Measurements from ENCODE around the gene FBXO41.

The FBXO41 gene

GRCh38 chr2:73284296-73285158 is at the start of gene FBXO41:
Gene FBXO41, minus strand, starts transcription at chr2:73284478. Its CDS starts 14,848 bp downstream, at chr2:73269630.
- DNase-seq (ENCODE audit: low read depth in 2 of 2): no peak

GRCh38 chr2:73334045-73334444 is 49.8 kb upstream of the FBXO41 start:
- no peak for DNase-seq (ENCODE audit: low read depth in 2 of 2)

GRCh38 chr2:73333564-73333963 is 49.3 kb upstream of the FBXO41 start:
- DNase-seq (ENCODE audit: low read depth in 2 of 2): no peak

GRCh38 chr2:73324126-73324725 is 39.9 kb upstream of the FBXO41 start:
- DNase-seq (ENCODE audit: low read depth in 2 of 2): no peak

GRCh38 chr2:73323551-73323950 is 39.3 kb upstream of the FBXO41 start:
- no peak for DNase-seq (ENCODE audit: low read depth in 2 of 2)

- no peak for DNase-seq (ENCODE audit: low read depth in 2 of 2)
These were observed 30.2 kb upstream of the FBXO41 start for GRCh38 chr2:73314441-73314840.

- DNase-seq (ENCODE audit: low read depth in 2 of 2): no peak
These were observed 23.4 kb upstream of the FBXO41 start for GRCh38 chr2:73307720-73308119.

GRCh38 chr2:73301636-73302035 is 17.4 kb upstream of the FBXO41 start:
- no peak for DNase-seq (ENCODE audit: low read depth in 2 of 2)

GRCh38 chr2:73300926-73301325 is 16.6 kb upstream of the FBXO41 start:
- no peak for DNase-seq (ENCODE audit: low read depth in 2 of 2)

- no peak for DNase-seq (ENCODE audit: low read depth in 2 of 2)
These were observed 13.3 kb upstream of the FBXO41 start for GRCh38 chr2:73297586-73297985.

- no peak for DNase-seq (ENCODE audit: low read depth in 2 of 2)
These were observed 12.9 kb upstream of the FBXO41 start for GRCh38 chr2:73297151-73297559.

- no peak for DNase-seq (ENCODE audit: low read depth in 2 of 2)
These were observed 11.6 kb upstream of the FBXO41 start for GRCh38 chr2:73295751-73296400.

- DNase-seq (ENCODE audit: low read depth in 2 of 2): no peak
These were observed 10.0 kb upstream of the FBXO41 start for GRCh38 chr2:73294239-73294638.

GRCh38 chr2:73293534-73294171 is 9.4 kb upstream of the FBXO41 start, which contains the start of gene EGR4:
Gene EGR4, minus strand, starts transcription at chr2:73293548. Its CDS starts 231 bp downstream, at chr2:73293317.
- DNase-seq (ENCODE audit: low read depth in 2 of 2): peak in 1 of 2 experiments; percentile 1

GRCh38 chr2:73292906-73293533 is 8.7 kb upstream of the FBXO41 start:
- no peak for DNase-seq (ENCODE audit: low read depth in 2 of 2)

GRCh38 chr2:73292316-73292905 is 8.1 kb upstream of the FBXO41 start:
- no peak for DNase-seq (ENCODE audit: low read depth in 2 of 2)

- DNase-seq (ENCODE audit: low read depth in 2 of 2): no peak
These were observed 7.4 kb upstream of the FBXO41 start for GRCh38 chr2:73291461-73292315.

GRCh38 chr2:73291093-73291460 is 6.8 kb upstream of the FBXO41 start:
- DNase-seq (ENCODE audit: low read depth in 2 of 2): no peak

GRCh38 chr2:73290049-73290839 is 6.0 kb upstream of the FBXO41 start:
- no peak for DNase-seq (ENCODE audit: low read depth in 2 of 2)

GRCh38 chr2:73289304-73289703 is 5.0 kb upstream of the FBXO41 start:
- DNase-seq (ENCODE audit: low read depth in 2 of 2): no peak
